Loucy (cell line): ENCODE data around the gene LYRM9.
"Not testable (repeated sequence)": the region's sequence is repeated elsewhere in the genome, so short reads cannot be mapped to it uniquely, and the experiment has no call there.

ENCODE experiments used
- CTCF ChIP-seq: fragments of 200-600 bp; sonication (generic); conservative IDR thresholded peaks from 2 replicates; pipeline ENCODE4 v1.5.1; 2014; ENCODE audit warnings: mild to moderate bottlenecking, antibody characterized with exemption, low read length
- EZH2phosphoT487 ChIP-seq: fragments of 200-600 bp; IDR thresholded peaks from 2 replicates; pipeline ENCODE4 v1.6.1; 2018; ENCODE audit warnings: antibody characterized with exemption, mild to moderate bottlenecking, moderate library complexity, borderline replicate concordance

GRCh38 chr17:27846808-27847307, 46.3 kb downstream of the LYRM9 start:
- TF ChIP-seq CTCF, EZH2phosphoT487: not testable (repeated sequence)
